T follicular helper cell (primary cell): ENCODE data around the gene EPRS1.
"Not testable (repeated sequence)": the region's sequence is repeated elsewhere in the genome, so short reads cannot be mapped to it uniquely, and the experiment has no call there.

Source experiments
- DNase-seq: peaks from one replicate; pipeline ENCODE4 v3.0.0-alpha.2; 2020; ENCODE audit warnings: low read depth

EPRS1 gene

DNA sequence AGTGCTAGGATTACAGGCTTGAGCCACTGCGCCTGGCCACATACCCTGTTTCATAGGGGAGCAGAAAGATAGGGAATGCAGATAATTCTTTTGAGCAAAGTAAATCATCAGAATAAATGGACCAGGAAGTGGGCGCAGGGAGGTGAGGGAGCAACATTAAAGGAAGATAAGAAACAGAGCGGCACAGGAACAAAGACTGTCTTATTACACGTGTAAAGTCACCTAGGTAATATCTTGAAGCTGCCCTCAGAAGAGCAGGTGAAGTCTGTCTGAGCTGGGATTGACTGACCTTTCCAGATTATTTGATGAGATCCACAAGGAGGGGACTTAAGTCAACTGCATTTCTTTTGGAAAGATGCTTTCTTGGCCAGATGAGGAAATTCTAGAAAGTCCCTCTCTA is 7.7 kb downstream of the EPRS1 start:
- no peak for DNase-seq

DNA sequence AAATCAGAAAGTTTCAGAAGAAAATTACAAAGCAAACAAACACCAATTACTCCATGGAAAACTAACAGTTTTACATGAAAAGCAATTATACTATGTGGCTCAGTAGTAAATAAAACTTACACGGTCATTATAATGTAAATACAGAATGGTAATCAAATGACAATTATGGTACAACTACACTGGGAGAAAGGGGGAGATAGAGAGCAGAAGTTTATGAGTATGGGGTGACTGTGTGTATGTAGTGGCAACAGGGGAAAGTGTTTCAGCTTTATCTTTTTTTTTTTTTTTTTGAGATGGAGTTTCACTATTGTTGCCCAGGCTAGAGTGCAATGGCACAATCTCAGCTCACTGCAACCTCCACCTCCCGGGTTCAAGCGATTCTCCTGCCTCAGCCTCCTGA is 8.5 kb downstream of the EPRS1 start:
- DNase-seq: not testable (repeated sequence)

DNA sequence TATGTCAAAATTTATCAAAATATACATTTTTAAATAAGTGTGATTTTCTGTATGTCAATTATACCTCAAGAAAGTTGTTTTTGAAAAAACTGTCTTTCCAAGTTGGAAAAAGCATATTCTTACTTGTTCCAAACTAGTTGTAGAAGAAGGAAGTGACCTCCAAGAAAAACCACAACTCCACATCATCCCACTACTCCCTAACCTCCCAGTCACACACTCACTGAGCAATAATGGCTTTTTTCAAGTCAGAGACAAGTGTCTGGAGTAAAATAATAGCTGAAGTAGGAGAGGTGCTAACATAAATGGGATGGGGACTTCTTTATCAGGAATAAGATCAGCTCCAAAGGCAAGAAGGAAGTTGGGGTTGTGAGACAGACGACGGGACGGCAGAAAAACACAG is 13.4 kb downstream of the EPRS1 start:
- DNase-seq: no peak

DNA sequence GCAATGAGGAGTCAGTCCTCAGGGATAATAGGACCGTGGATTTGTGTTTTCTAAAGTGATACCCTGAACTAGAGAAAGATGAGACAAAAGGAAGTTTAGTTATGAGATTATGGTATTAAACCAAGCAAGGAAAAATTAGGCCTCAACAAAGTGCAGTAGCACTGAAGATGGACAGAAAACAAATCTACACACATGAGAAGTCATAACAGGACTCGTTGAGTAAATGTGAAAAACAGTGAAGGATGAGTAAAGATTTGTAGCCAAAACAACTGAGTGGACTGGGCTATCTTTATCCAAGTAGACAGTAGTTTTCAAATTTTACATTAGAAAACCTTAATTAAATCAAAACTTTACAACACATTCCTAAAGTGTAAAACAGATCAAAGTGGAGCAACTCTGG is 15.0 kb downstream of the EPRS1 start:
- no peak for DNase-seq

DNA sequence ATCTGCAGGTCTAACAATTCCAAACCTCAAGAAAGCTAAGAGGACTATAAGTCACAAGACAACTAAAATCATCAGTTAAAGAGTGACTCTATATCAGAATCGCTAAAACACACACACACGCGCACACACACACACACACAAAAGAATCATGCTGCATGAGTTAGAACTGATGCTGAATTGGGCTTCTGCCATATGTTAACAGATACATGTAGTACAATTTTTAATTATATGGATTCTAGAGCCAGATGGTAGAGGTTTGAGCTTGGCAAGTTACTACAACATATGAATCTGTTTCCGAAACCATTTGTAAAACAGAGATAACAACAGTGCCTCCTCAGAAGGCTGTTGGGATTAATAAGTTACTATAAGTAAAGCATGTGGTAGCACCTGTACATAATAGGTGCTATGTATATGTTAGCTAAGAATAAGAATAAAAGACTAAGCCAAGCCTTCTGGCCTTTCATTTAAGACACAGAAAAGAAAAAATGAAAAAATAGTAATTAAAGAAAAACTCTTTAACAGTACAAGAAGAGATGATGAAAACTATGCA is 17.9 kb downstream of the EPRS1 start:
- DNase-seq: no peak

DNA sequence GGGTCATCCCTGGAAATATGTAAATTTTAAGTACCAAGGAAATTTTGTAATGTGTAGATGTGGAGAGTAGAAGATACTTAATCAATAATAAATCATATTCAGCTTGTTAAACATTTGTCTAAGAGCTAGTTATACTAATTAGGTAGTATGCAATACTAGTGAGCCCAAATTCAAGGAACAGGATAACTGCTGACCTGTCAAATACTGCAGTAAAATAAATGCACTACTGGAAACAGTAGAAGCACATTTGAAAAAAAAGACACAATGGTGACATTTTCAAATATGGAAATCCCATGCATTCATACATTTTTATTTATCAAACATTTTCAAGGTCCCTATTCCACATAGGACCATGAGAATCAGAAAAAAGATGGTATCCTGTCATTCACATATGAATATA is 27.2 kb downstream of the EPRS1 start:
- DNase-seq: no peak

DNA sequence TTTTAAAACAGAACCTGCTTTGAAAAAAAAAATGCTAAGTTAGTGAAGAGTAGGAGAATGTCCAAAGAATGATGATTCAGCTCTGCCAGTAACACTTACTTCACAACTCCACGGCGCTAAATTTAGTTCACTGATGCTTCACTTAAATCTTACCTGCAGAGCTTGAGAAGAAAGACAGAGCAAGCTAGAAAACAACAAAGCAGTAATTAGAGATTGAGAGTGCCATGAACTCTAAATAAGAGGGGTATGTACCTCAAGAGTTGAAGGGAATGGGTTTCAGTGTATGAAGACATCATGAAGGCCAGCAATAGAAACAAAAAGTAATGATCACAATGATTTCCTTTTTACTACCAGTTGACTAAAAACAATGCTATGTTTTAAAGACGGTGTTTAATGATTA is 32.8 kb downstream of the EPRS1 start:
- no peak for DNase-seq

DNA sequence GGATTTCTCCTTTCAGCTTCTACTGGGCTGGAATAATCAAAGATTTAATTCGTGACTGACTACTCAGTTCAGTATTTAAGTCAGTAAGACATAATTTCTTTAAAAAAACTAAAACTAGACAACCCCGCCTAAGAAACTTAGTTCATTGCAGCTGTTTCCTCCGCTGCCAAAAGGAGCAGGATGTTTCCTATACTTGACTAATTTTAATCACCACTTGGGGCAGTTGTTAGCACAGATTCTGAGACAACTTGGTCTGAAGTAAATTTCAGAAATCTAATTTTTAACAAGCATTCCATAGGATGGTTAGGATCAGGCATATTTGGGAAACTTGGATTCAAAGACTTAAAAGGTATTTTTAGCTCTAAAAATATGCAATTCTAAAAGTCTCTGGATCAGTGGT is 34.0 kb downstream of the EPRS1 start:
- no peak for DNase-seq

DNA sequence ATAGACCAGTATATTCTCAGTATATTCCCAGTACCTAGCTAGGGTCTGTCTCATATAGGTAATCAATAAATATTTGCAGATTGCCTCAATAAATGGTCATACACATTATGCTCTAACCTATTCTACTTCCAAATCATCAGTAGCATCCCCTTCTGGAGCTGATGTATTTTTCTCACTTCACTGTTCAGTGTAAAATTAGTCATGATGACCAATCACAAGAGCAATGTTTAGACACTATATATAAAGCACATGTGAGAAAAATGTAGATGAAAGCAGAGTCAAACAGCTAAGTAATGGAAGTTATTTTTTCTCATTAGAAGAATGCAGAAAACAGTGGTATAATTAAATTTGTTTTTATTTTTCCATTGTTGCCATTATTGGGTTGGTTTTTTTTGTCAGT is 34.7 kb downstream of the EPRS1 start:
- no peak for DNase-seq

DNA sequence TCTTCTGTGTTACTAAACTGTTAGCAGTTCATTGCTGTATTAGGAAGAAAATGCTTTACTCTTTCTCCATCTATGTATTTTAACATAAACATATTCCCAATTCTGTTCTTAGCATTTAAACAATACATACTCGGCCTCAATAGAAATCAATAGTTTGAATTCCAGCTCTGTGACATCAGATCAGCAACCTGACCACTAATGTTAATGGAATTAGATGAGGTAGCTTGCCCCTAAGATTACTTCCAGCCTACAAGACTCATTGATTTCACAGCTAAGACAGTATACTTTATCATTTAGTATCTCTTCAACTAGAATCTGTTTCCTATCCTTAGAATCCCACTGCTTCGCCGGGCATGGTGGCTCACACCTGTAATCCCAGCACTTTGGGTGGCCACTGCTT is 38.9 kb downstream of the EPRS1 start:
- DNase-seq: no peak

DNA sequence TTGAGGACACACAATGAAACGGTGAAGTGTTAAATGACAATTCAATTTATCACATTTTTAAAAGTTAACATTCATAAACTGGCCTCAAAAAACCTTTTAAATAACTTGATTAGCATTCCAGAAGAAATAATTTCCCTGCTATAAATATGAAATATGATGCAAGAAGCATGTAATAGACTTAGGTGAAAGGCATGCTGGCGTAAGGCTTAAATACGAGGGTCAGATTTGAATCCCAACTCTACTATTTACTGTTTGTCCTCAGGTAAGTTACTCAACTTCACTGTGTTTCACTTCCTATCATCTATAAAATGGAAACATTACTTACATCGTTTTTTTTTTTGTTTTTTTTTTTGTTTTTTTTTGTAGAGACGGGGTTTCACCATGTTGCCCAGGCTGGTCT is 40.8 kb downstream of the EPRS1 start:
- DNase-seq: no peak

DNA sequence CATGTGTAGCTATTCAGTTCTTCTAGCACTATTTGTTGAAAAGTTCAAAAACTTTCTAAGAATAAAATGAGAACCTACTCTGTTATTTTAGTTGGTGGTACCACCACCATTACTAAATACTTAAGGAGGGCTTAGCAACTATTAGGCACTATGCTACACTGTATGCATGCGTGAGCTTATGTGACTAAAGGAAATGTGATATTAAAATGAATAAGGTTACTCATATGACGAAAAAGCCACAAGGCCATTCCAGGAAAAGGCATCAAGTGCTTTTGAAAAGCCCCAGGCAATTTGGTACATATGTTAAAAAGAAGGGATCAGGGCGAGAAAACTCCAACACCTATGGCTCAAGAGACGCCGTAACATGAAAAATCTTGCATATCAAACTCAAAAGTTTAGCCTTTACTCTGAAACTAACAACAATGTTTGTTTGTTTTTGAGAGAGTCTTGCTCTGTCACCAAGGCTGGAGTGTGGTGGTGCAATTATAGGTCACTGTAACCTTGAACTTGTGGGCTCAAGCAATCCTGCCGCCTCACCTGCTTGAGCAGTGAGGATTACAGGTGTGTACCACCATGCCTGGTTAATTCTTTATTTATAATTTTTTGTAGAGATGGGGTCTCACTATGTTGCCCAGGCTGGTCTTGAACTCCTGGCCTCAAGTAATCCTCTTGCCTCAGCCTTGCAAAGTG is 42.5 kb downstream of the EPRS1 start:
- DNase-seq: no peak

DNA sequence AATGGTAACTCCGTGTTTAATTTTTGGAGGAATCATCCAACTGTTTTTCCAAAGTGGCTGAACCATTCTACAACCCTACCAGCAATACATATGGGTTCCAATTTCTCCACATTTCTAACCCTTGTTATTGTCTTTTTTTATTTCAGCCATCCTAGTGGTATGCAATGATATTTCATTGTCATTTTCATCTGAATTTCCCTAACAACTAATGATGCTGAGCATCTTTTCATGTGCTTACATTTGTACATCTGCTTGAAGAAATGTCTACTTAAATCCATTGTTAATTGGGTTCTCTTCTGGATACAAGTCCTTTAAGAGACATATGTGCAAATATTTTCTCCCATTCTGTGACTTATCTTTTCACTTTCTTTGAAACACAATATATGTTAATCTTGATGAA is 43.3 kb downstream of the EPRS1 start:
- no peak for DNase-seq

DNA sequence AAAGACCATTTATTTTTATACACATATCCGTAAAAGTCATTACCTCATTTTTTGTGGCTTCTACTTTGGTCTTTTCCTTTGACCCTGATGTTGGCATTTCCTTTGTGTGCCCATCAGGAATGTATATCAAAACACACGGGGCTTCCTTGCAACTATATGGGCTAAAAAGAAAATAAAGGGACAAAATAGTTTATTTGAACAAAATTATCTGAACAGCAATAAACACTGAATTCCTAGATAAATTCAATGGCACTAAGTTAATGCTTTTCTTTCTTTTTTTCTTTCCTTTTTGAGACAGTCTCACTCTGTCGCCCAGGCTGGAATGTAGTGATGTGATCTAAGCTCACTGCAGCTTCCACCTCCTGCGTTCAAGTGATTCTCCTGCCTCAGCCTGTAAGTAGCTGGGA is 45.2 kb downstream of the EPRS1 start:
- no peak for DNase-seq

DNA sequence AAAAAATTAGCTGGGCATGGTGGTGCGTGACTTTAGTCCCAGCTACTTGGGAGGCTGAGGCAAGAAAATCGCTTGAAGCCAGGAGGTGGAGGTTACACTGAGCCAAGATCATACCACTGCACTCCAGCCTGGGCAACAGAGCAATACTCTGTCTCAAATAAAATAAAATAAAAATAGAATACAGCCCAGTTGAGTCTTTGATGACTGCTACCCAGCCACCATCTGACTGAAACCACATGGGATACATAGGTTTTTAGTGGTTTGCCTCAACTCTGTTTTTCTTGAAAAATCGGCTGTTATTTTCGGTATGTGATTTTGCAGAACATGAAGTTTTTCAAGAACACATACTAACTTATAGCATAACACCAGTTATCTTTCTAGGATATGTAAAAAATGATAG is 46.5 kb downstream of the EPRS1 start:
- no peak for DNase-seq
